Measurements from ENCODE around the gene DSCAML1. TPM values are rescaled to one million over a fixed set of nuclear protein-coding genes. Genes with fewer than 3 reads are reported as not detected.

DSCAML1 gene
- total RNA-seq, 1 experiment from 2014 or later = not detected

GRCh38 chr11:117481885-117482284, 315.1 kb downstream of the DSCAML1 start:
- in situ Hi-C loops (cut with HindIII; ENCODE audit: low pct_unique_long_range_greater_than_20kb, low sequenced_read_pairs) = no loop called here
- no peak for DNase-seq (ENCODE audit: low read depth, low spot score)

- DNase-seq (ENCODE audit: low read depth, low spot score) = no peak
These were observed 316.0 kb downstream of the DSCAML1 start for GRCh38 chr11:117481036-117481435.

GRCh38 chr11:117480221-117480620, 316.8 kb downstream of the DSCAML1 start:
- in situ Hi-C loops (cut with HindIII; ENCODE audit: low pct_unique_long_range_greater_than_20kb, low sequenced_read_pairs) = no loop called here
- no peak for DNase-seq (ENCODE audit: low read depth, low spot score)

More at GRCh38 chr11:117481036-117481435, 316.0 kb downstream of the DSCAML1 start:
- in situ Hi-C loops (cut with HindIII; ENCODE audit: low pct_unique_long_range_greater_than_20kb, low sequenced_read_pairs) = no loop called here

GRCh38 chr11:117479372-117479771, 317.6 kb downstream of the DSCAML1 start:
- in situ Hi-C loops (cut with HindIII; ENCODE audit: low pct_unique_long_range_greater_than_20kb, low sequenced_read_pairs) = no loop called here
- DNase-seq (ENCODE audit: low read depth, low spot score) = no peak

- DNase-seq (ENCODE audit: low read depth, low spot score) = no peak
- in situ Hi-C loops (cut with HindIII; ENCODE audit: low pct_unique_long_range_greater_than_20kb, low sequenced_read_pairs) = no loop called here
These were observed 318.1 kb downstream of the DSCAML1 start for GRCh38 chr11:117478926-117479325.

GRCh38 chr11:117478126-117478860, 318.7 kb downstream of the DSCAML1 start:
- in situ Hi-C loops (cut with HindIII; ENCODE audit: low pct_unique_long_range_greater_than_20kb, low sequenced_read_pairs) = no loop called here
- DNase-seq (ENCODE audit: low read depth, low spot score) = no peak

- no peak for DNase-seq (ENCODE audit: low read depth, low spot score)
- in situ Hi-C loops (cut with HindIII; ENCODE audit: low pct_unique_long_range_greater_than_20kb, low sequenced_read_pairs) = no loop called here
These were observed 319.3 kb downstream of the DSCAML1 start for GRCh38 chr11:117477721-117478120.

GRCh38 chr11:117476531-117477142, 320.4 kb downstream of the DSCAML1 start:
- no peak for DNase-seq (ENCODE audit: low read depth, low spot score)
- in situ Hi-C loops (cut with HindIII; ENCODE audit: low pct_unique_long_range_greater_than_20kb, low sequenced_read_pairs) = no loop called here

GRCh38 chr11:117475716-117476530, 321.1 kb downstream of the DSCAML1 start:
- in situ Hi-C loops (cut with HindIII; ENCODE audit: low pct_unique_long_range_greater_than_20kb, low sequenced_read_pairs) = no loop called here
- no peak for DNase-seq (ENCODE audit: low read depth, low spot score)

- in situ Hi-C loops (cut with HindIII; ENCODE audit: low pct_unique_long_range_greater_than_20kb, low sequenced_read_pairs) = no loop called here
- no peak for DNase-seq (ENCODE audit: low read depth, low spot score)
These were observed 323.4 kb downstream of the DSCAML1 start for GRCh38 chr11:117473481-117474091.

- in situ Hi-C loops (cut with HindIII; ENCODE audit: low pct_unique_long_range_greater_than_20kb, low sequenced_read_pairs) = no loop called here
- no peak for DNase-seq (ENCODE audit: low read depth, low spot score)
These were observed 325.2 kb downstream of the DSCAML1 start for GRCh38 chr11:117471776-117472175.

GRCh38 chr11:117470576-117470975, 326.4 kb downstream of the DSCAML1 start:
- no peak for DNase-seq (ENCODE audit: low read depth, low spot score)
- in situ Hi-C loops (cut with HindIII; ENCODE audit: low pct_unique_long_range_greater_than_20kb, low sequenced_read_pairs) = no loop called here

GRCh38 chr11:117468888-117469287, 328.1 kb downstream of the DSCAML1 start:
- in situ Hi-C loops (cut with HindIII; ENCODE audit: low pct_unique_long_range_greater_than_20kb, low sequenced_read_pairs) = no loop called here
- DNase-seq (ENCODE audit: low read depth, low spot score) = peak; percentile 8

- no peak for DNase-seq (ENCODE audit: low read depth, low spot score)
- in situ Hi-C loops (cut with HindIII; ENCODE audit: low pct_unique_long_range_greater_than_20kb, low sequenced_read_pairs) = no loop called here
These were observed 329.2 kb downstream of the DSCAML1 start for GRCh38 chr11:117467770-117468169.

- no peak for DNase-seq (ENCODE audit: low read depth, low spot score)
- in situ Hi-C loops (cut with HindIII; ENCODE audit: low pct_unique_long_range_greater_than_20kb, low sequenced_read_pairs) = no loop called here
These were observed 330.1 kb downstream of the DSCAML1 start for GRCh38 chr11:117466966-117467365.

- DNase-seq (ENCODE audit: low read depth, low spot score) = no peak
- in situ Hi-C loops (cut with HindIII; ENCODE audit: low pct_unique_long_range_greater_than_20kb, low sequenced_read_pairs) = no loop called here
These were observed 331.6 kb downstream of the DSCAML1 start for GRCh38 chr11:117465236-117465997.

GRCh38 chr11:117464778-117465177, 332.2 kb downstream of the DSCAML1 start:
- no peak for DNase-seq (ENCODE audit: low read depth, low spot score)
- in situ Hi-C loops (cut with HindIII; ENCODE audit: low pct_unique_long_range_greater_than_20kb, low sequenced_read_pairs) = no loop called here
